Osteoblast (primary cell): Measurements from ENCODE around the gene JMJD1C. TPM values are rescaled to one million over a fixed set of nuclear protein-coding genes. Genes with fewer than 3 reads are reported as not detected.
"Not testable (repeated sequence)": the region's sequence is repeated elsewhere in the genome, so short reads cannot be mapped to it uniquely, and the experiment has no call there.

Source experiments
- DNase-seq: peaks from one replicate; pipeline ENCODE4 v3.0.0; 2011; ENCODE audit warnings: low spot score, mixed read lengths; ENCODE audit not compliant: insufficient read length; ENCODE audit errors: missing footprints
- H2AFZ ChIP-seq: 2 replicates; pipeline ENCODE4 v1.6.0; 2011; ENCODE audit warnings: mild to moderate bottlenecking, low read length
- H3K27ac ChIP-seq: 2 replicates; pipeline ENCODE4 v1.5.1; 2011; ENCODE audit warnings: mild to moderate bottlenecking, low read depth, low read length, moderate library complexity
- H3K27me3 ChIP-seq: 2 replicates; pipeline ENCODE4 v1.6.0; 2012; ENCODE audit warnings: mild to moderate bottlenecking, control low read depth, inconsistent platforms, low read length, moderate library complexity; ENCODE audit not compliant: insufficient read depth
- H3K36me3 ChIP-seq: 2 replicates; pipeline ENCODE4 v1.5.1; 2011; ENCODE audit warnings: mild to moderate bottlenecking, low read length, control low read depth, moderate library complexity; ENCODE audit not compliant: insufficient read depth
- H3K4me1 ChIP-seq: 2 replicates; pipeline ENCODE4 v1.5.1; 2011; ENCODE audit warnings: mild to moderate bottlenecking, low read length, control low read depth, moderate library complexity; ENCODE audit not compliant: insufficient read depth
- H3K4me2 ChIP-seq: 2 replicates; pipeline ENCODE4 v1.6.0; 2011; ENCODE audit warnings: mild to moderate bottlenecking, low read length; ENCODE audit not compliant: insufficient read depth
- H3K4me3 ChIP-seq: fragments of 200-600 bp; sonication (generic); 3 replicates; pipeline ENCODE4 v1.5.1; 2012; ENCODE audit warnings: mild to moderate bottlenecking, low read length, inconsistent platforms; ENCODE audit not compliant: insufficient read depth
- H3K79me2 ChIP-seq: 2 replicates; pipeline ENCODE4 v1.6.0; 2012; ENCODE audit warnings: mild to moderate bottlenecking, low read length, control low read depth, inconsistent platforms; ENCODE audit not compliant: insufficient read depth
- H3K9me3 ChIP-seq: 2 replicates; pipeline ENCODE4 v1.5.1; 2011; ENCODE audit warnings: low read depth, low read length, control low read depth
- H4K20me1 ChIP-seq: 2 replicates; pipeline ENCODE4 v1.6.0; 2012; ENCODE audit warnings: mild to moderate bottlenecking, low read length, control low read depth; ENCODE audit not compliant: insufficient read depth
- CTCF ChIP-seq: IDR thresholded peaks from 2 replicates; pipeline ENCODE4 v1.5.1; 2011; ENCODE audit warnings: mild to moderate bottlenecking, low read depth, low read length, moderate library complexity; ENCODE audit errors: extremely low read depth
- total RNA-seq: library from RNA; depleted of rRNA; stranded (reverse); fragments of >200 nt; gene quantifications from 2 replicates; pipeline ENCODE4 v1.2.3, GENCODE V29; 2012

Gene JMJD1C
- total RNA-seq, 1 donor, result 92.6 TPM

DNA sequence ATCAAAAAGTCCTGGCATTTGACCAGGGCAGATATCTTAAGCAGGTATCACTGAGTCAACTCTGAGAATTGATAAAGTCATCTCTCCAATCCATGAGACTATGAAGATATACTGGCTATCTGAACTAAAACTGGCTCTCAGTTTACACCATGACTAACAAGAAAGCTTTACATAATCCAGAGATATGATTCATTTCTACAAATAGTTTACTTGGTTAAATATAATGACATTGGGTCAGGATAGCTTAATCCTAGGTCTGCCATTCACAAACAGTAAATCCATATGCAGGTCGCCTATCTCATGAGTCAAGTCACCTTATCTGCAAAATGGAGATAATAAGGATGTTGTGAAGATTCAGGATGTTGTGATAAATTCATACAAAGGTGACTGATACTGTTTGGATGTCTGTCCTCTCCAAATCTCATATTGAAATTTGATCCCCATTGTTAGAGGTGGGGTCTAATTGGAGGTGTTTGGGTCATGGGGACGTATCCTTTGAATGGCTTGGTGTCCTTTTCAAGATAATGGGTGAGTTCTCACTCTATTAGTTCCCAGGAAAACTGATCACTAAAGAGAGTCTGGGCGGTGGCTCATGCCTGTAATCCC is 117.4 kb downstream of the JMJD1C start:
- no peak for TF ChIP-seq CTCF
- no peaks in the 10 kb centered on the region for H3K36me3 ChIP-seq
- no peaks in the 10 kb centered on the region for H3K9me3 ChIP-seq
- no peak overlapping the region for H3K4me3 ChIP-seq
- H2AFZ ChIP-seq, result no peak overlapping the region
- peak; percentile 62 for DNase-seq
- H3K4me2 ChIP-seq, result no peak overlapping the region
- H3K27ac ChIP-seq, result no peak overlapping the region
- H3K79me2 ChIP-seq, result peaks cover 71% of the 10 kb centered on the region
- no peaks in the 10 kb centered on the region for H3K27me3 ChIP-seq
- peaks cover 10% of the 10 kb centered on the region for H4K20me1 ChIP-seq
- peaks cover 3% of the 10 kb centered on the region for H3K4me1 ChIP-seq

DNA sequence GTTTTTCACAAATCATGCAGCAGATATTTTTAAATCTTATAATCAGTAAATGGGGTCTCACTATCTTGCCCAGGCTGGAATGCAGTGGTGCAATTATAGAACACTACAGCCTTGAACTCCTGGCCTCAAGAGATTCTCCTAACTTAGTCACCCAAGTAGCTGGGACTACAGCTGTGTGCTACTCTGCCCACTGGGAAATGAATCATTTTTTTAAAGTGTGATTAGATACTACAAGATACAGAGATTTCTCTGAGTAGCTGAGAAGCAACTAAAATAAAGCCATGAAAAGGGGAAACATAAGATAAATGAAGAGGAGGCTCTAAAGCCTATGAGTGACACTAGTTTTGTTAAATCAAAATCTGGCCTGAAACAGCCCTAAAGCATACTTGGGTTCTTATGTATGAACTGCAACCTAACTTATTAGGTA is 119.7 kb downstream of the JMJD1C start:
- H3K27me3 ChIP-seq, result no peaks in the 10 kb centered on the region
- H3K79me2 ChIP-seq, result peaks cover 69% of the 10 kb centered on the region
- H3K9me3 ChIP-seq, result no peaks in the 10 kb centered on the region
- H3K27ac ChIP-seq, result no peak overlapping the region
- H3K4me2 ChIP-seq, result no peak overlapping the region
- H2AFZ ChIP-seq, result no peak overlapping the region
- peaks cover 3% of the 10 kb centered on the region for H3K4me1 ChIP-seq
- H4K20me1 ChIP-seq, result peaks cover 11% of the 10 kb centered on the region
- TF ChIP-seq CTCF, result no peak
- no peak for DNase-seq
- no peak overlapping the region for H3K4me3 ChIP-seq
- H3K36me3 ChIP-seq, result no peaks in the 10 kb centered on the region

- Histone ChIP-seq H3K9me3 (no peaks in the 10 kb centered on the region), H3K4me1 (peaks cover 3% of the 10 kb centered on the region), H2AFZ (no peak overlapping the region), H3K36me3 (no peaks in the 10 kb centered on the region), H3K27me3 (no peaks in the 10 kb centered on the region), H4K20me1 (peaks cover 11% of the 10 kb centered on the region), H3K79me2 (peaks cover 76% of the 10 kb centered on the region), H3K4me2 (no peak overlapping the region), H3K27ac (no peak overlapping the region), H3K4me3 (no peak overlapping the region)
- no peak for DNase-seq
- TF ChIP-seq CTCF, result no peak
These were observed 121.5 kb downstream of the JMJD1C start for GRCh38 chr10:63344269-63344668.

DNA sequence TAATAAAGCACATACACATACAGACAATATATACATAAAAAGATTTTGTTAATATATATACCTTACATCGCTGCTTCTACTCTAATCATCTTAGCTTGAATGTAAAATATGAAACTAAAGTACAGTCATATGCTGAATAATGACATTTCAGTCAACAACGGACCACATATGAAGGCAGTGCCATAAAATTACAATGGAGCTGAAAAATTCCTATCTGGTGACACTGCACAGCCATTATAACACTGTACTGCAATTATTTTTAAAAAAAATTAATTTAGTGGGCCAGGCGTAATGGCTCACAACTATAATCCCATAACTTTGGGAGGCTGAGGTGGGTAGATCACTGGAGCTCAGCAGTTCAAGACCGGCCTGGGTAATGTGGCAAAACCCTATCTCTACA is 122.3 kb downstream of the JMJD1C start:
- DNase-seq, result no peak
- Histone ChIP-seq H3K27ac (no peak overlapping the region), H3K27me3 (no peaks in the 10 kb centered on the region), H2AFZ (no peak overlapping the region), H4K20me1 (peaks cover 9% of the 10 kb centered on the region), H3K79me2 (peaks cover 76% of the 10 kb centered on the region), H3K4me1 (peaks cover 3% of the 10 kb centered on the region), H3K4me2 (no peak overlapping the region), H3K9me3 (no peaks in the 10 kb centered on the region), H3K36me3 (no peaks in the 10 kb centered on the region), H3K4me3 (no peak overlapping the region)
- no peak for TF ChIP-seq CTCF

DNA sequence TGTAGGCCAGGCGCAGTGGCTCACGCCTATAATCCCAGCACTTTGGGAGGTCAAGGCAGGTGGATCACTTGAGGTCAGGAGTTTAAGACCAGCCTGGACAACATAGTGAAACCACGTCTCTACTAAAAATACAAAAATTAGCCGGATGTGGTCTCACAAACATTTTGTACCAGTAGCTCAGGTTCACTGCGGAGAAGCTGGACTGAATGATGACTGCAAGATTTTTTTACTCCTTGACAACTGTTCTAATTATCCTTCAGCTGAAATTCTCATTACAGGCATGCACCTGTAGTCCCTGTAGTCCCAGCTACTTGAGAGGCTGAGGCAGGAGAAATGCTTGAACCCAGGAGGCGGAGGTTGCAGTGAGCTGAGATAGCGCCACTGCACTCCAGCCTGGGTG is 126.1 kb downstream of the JMJD1C start:
- peaks cover 80% of the 10 kb centered on the region for H3K79me2 ChIP-seq
- H3K36me3 ChIP-seq, H4K20me1 ChIP-seq, H2AFZ ChIP-seq, H3K4me2 ChIP-seq, H3K4me1 ChIP-seq, H3K9me3 ChIP-seq, H3K27ac ChIP-seq, H3K27me3 ChIP-seq, H3K4me3 ChIP-seq, DNase-seq: not testable (repeated sequence)
